ENCODE measurements around the gene IFNAR1.

DNA sequence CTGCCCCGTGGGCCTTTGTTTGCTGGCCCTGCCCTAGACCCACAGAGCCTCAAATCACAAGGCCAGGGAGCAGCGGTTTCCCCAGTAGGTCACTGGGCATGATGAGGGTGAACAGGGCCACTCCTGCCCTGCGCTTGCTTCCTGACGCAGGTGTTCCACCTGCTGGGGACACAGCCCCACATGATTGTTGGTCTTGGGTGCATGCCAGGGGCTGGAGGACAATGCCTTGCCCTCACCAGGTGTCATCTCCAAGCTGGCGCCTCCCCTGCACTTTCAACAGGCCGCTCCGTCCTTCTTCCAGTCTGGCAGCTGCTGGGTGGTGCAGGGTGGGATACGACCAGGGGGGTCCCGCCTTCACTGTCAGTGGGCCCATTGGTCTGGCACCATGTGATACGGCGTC, 34.3 kb upstream of the IFNAR1 start:
- TF ChIP-seq, protein P1, sequence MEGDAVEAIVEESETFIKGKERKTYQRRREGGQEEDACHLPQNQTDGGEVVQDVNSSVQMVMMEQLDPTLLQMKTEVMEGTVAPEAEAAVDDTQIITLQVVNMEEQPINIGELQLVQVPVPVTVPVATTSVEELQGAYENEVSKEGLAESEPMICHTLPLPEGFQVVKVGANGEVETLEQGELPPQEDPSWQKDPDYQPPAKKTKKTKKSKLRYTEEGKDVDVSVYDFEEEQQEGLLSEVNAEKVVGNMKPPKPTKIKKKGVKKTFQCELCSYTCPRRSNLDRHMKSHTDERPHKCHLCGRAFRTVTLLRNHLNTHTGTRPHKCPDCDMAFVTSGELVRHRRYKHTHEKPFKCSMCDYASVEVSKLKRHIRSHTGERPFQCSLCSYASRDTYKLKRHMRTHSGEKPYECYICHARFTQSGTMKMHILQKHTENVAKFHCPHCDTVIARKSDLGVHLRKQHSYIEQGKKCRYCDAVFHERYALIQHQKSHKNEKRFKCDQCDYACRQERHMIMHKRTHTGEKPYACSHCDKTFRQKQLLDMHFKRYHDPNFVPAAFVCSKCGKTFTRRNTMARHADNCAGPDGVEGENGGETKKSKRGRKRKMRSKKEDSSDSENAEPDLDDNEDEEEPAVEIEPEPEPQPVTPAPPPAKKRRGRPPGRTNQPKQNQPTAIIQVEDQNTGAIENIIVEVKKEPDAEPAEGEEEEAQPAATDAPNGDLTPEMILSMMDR (IDR thresholded peaks at IDR 0.05), result no peak
- TF ChIP-seq POLR2A (IDR thresholded peaks at IDR 0.05), result no peak
